HepG2 (cell line): ENCODE data around the gene BCL2L1. TPM values are rescaled to one million over a fixed set of nuclear protein-coding genes. Genes with fewer than 3 reads are reported as not detected.
A peak's percentile ranks its signal among the peaks of the same experiment; 100 is the strongest.

Experiments
- ADNP ChIP-seq: sonication (generic); formaldehyde crosslinking; IDR thresholded peaks from 2 replicates; pipeline ENCODE4 v1.4.0; 2020; ENCODE audit warnings: missing genetic modification reagents
- ELF3 ChIP-seq: IDR thresholded peaks from 2 replicates; pipeline ENCODE4 v1.6.1; 2016; ENCODE audit warnings: missing genetic modification reagents, missing compliant biosample characterization
- KAT7 ChIP-seq: IDR thresholded peaks from 2 replicates; pipeline ENCODE4 v1.6.1; 2018; ENCODE audit warnings: borderline replicate concordance, missing compliant biosample characterization
- KAT8 ChIP-seq: IDR thresholded peaks from 2 replicates; pipeline ENCODE4 v1.6.1; 2016; ENCODE audit warnings: missing genetic modification reagents, missing compliant biosample characterization
- KLF15 ChIP-seq: sonication (generic); formaldehyde crosslinking; IDR thresholded peaks from 2 replicates; pipeline ENCODE4 v1.8.1; 2023; ENCODE audit warnings: borderline replicate concordance, mild to moderate bottlenecking, inconsistent platforms, missing genetic modification reagents, mixed read lengths
- KLF16 ChIP-seq, 2 experiments: sonication (generic) in 1 of 2; formaldehyde crosslinking in 1 of 2; IDR thresholded peaks; 2 replicates each; pipeline versions ENCODE4 v1.6.1 to v1.8.0; 2016 to 2023; ENCODE audit warnings: missing genetic modification reagents in 2 of 2, missing compliant biosample characterization in 1 of 2
- MYC ChIP-seq: sonication (generic); formaldehyde crosslinking; IDR thresholded peaks from 2 replicates; pipeline ENCODE4 v1.9.0; 2021; ENCODE audit warnings: missing genetic modification reagents, borderline replicate concordance
- NR2C2 ChIP-seq: sonication (generic); formaldehyde crosslinking; IDR thresholded peaks from 2 replicates; pipeline ENCODE4 v1.4.0; 2020; ENCODE audit warnings: missing genetic modification reagents, mild to moderate bottlenecking, moderate library complexity, borderline replicate concordance
- NR2F1 ChIP-seq, 2 experiments: fragments of 450-650 bp in 1 of 2; formaldehyde crosslinking in 1 of 2; IDR thresholded peaks; 2 replicates each; pipeline versions ENCODE4 v1.5.0 to v1.6.1; 2016 to 2020; ENCODE audit warnings: mild to moderate bottlenecking in 1 of 2, missing compliant biosample characterization in 1 of 2, missing genetic modification reagents in 1 of 2, moderate library complexity in 1 of 2
- PHF21A ChIP-seq: sonication (generic); formaldehyde crosslinking; IDR thresholded peaks from 2 replicates; pipeline ENCODE4 v1.5.0; 2020; ENCODE audit warnings: mild to moderate bottlenecking, missing genetic modification reagents
- PRDM15 ChIP-seq: sonication (generic); formaldehyde crosslinking; IDR thresholded peaks from 2 replicates; pipeline ENCODE4 v1.4.0; 2020; ENCODE audit warnings: missing genetic modification reagents
- PRDM4 ChIP-seq: sonication (generic); formaldehyde crosslinking; IDR thresholded peaks from 2 replicates; pipeline ENCODE4 v1.9.0; 2021; ENCODE audit warnings: missing genetic modification reagents, borderline replicate concordance
- UBTF ChIP-seq: sonication (generic); formaldehyde crosslinking; IDR thresholded peaks from 2 replicates; pipeline ENCODE4 v1.4.0; 2020; ENCODE audit warnings: mild to moderate bottlenecking, missing genetic modification reagents
- ZNF232 ChIP-seq: sonication (generic); formaldehyde crosslinking; IDR thresholded peaks from 2 replicates; pipeline ENCODE4 v1.4.0; 2020; ENCODE audit warnings: missing genetic modification reagents, borderline replicate concordance
- ZNF276 ChIP-seq: sonication (generic); formaldehyde crosslinking; IDR thresholded peaks from 2 replicates; pipeline ENCODE4 v1.4.0; 2020; ENCODE audit warnings: mild to moderate bottlenecking, low read depth, missing genetic modification reagents
- ZNF841 ChIP-seq: sonication (generic); formaldehyde crosslinking; IDR thresholded peaks from 2 replicates; pipeline ENCODE4 v1.8.1; 2023; ENCODE audit warnings: missing genetic modification reagents, borderline replicate concordance
- ZNF850 ChIP-seq: sonication (generic); formaldehyde crosslinking; conservative IDR thresholded peaks from 2 replicates; pipeline ENCODE4 v1.9.0; 2021; ENCODE audit warnings: mild to moderate bottlenecking, missing genetic modification reagents
- polyA plus RNA-seq, 8 experiments: library from polyadenylated mRNA; depleted of rRNA in 3 of 8; stranded (reverse) in 7 of 8; unstranded in 1 of 8; fragments of >200 nt; fragmentation: Illumina TruSeq in 4 of 8; extraction: Trizol in 4 of 8; gene quantifications; 2 replicates each; pipeline versions ENCODE4 v1.2.1 to v1.2.3, GENCODE V29; 2011 to 2016; ENCODE audit warnings: low read depth in 4 of 8, missing spikeins in 1 of 8, mixed read lengths in 1 of 8; ENCODE audit not compliant: insufficient read depth in 1 of 8
- total RNA-seq, 5 experiments: library from RNA; depleted of rRNA; stranded (reverse); fragments of >200 nt; fragmentation: Illumina TruSeq; extraction: Trizol; gene quantifications; 2 replicates each; pipeline ENCODE4 v1.2.3, GENCODE V29; 2016; ENCODE audit warnings: low read depth in 1 of 5

BCL2L1 gene
- total and polyA plus RNA-seq, 2 of the 13 experiments (the other 11 are each of a cell fraction or from before 2014, with no cell fraction given), result 164 to 258 TPM

GRCh38 chr20:31704225-31705119, 18.2 kb downstream of the BCL2L1 start (continued):
- TF ChIP-seq PRDM4 (0 out of 2 replicates have a peak, but pooled peaks have one; percentile 9), NR2F1 (CRISPR knock-in tag; IDR thresholded peaks at IDR 0.05) (peak; percentile 74 to 89), KLF16 (CRISPR knock-in tag; IDR thresholded peaks at IDR 0.05) (peak in 1 of 2 experiments; percentile 99; a peak in 2 of 4 replicates), KLF15 (peak; percentile 92; the same call in 1 of the 2 replicates), KAT8 (CRISPR knock-in tag) (peak; percentile 96), NR2C2 (CRISPR knock-in tag) (peak; percentile 88), ZNF232 (CRISPR knock-in tag) (peak; percentile 93), PHF21A (peak; percentile 100), ZNF841 (CRISPR knock-in tag) (no peak), ZNF276 (CRISPR knock-in tag) (0 out of 2 replicates have a peak, but pooled peaks have one; percentile 84), PRDM15 (CRISPR knock-in tag) (peak; percentile 72; the same call in 1 of the 2 replicates), ELF3 (CRISPR knock-in tag) (peak; percentile 100), ZNF850 (CRISPR knock-in tag) (no peak), KAT7 (peak; percentile 94), ADNP (peak; percentile 60), MYC (CRISPR knock-in tag) (peak; percentile 87), UBTF (CRISPR knock-in tag) (peak; percentile 79; the same call in 1 of the 2 replicates)
